Iris pigment epithelial cell (primary cell): ENCODE measurements around the gene RBM15B.
A peak's percentile ranks its signal among the peaks of the same experiment; 100 is the strongest.

Source experiments
- DNase-seq: peaks from one replicate; pipeline ENCODE4 v3.0.0-alpha.2; 2011; ENCODE audit warnings: low read depth

RBM15B gene

GRCh38 chr3:51391566-51392354 lies 675 bp downstream of the RBM15B start:
- peak; percentile 62 for DNase-seq

GRCh38 chr3:51392355-51393133 lies 1.5 kb downstream of the RBM15B start:
- DNase-seq: no peak

GRCh38 chr3:51393134-51393495 lies 2.0 kb downstream of the RBM15B start:
- DNase-seq: no peak

- DNase-seq: no peak
Observed at GRCh38 chr3:51393564-51393963, 2.5 kb downstream of the RBM15B start.

- no peak for DNase-seq
Observed at GRCh38 chr3:51394541-51394940, 3.5 kb downstream of the RBM15B start.

GRCh38 chr3:51395493-51396213 lies 4.6 kb downstream of the RBM15B start:
- DNase-seq: no peak

- DNase-seq: no peak
Observed at GRCh38 chr3:51396401-51396800, 5.3 kb downstream of the RBM15B start.

GRCh38 chr3:51397392-51397791 lies 6.3 kb downstream of the RBM15B start:
- no peak for DNase-seq

GRCh38 chr3:51398595-51399310 lies 7.7 kb downstream of the RBM15B start:
- DNase-seq: no peak

- no peak for DNase-seq
Observed at GRCh38 chr3:51400166-51400565, 9.1 kb downstream of the RBM15B start.

- DNase-seq: no peak
Observed at GRCh38 chr3:51401735-51402134, 10.7 kb downstream of the RBM15B start.

GRCh38 chr3:51403675-51404074 lies 12.6 kb downstream of the RBM15B start:
- DNase-seq: no peak

GRCh38 chr3:51408021-51408420 lies 16.9 kb downstream of the RBM15B start:
- no peak for DNase-seq

GRCh38 chr3:51408813-51409212 lies 17.7 kb downstream of the RBM15B start:
- no peak for DNase-seq

- no peak for DNase-seq
Observed at GRCh38 chr3:51422211-51422610, 31.1 kb downstream of the RBM15B start.

GRCh38 chr3:51426921-51427320 lies 35.8 kb downstream of the RBM15B start:
- DNase-seq: no peak

GRCh38 chr3:51429138-51429537 lies 38.1 kb downstream of the RBM15B start:
- no peak for DNase-seq

GRCh38 chr3:51434110-51434509 lies 43.0 kb downstream of the RBM15B start:
- no peak for DNase-seq

GRCh38 chr3:51434746-51435327 lies 43.8 kb downstream of the RBM15B start:
- peak; percentile 61 for DNase-seq

GRCh38 chr3:51436998-51437639 lies 46.0 kb downstream of the RBM15B start:
- peak; percentile 12 for DNase-seq
